Calu3 (cell line): ENCODE data around the gene TSPAN9. TPM values are rescaled to one million over a fixed set of nuclear protein-coding genes. Genes with fewer than 3 reads are reported as not detected.

Source experiments
- BruUV-seq: library from RNA; stranded (reverse); fragments of 400-500 nt; replicated peaks from 2 replicates; lab custom pipeline; 2021; lab: Mats Ljungman, UMichigan
- CTCF ChIA-PET: fragments of 300-600 bp; sonication (Branson Sonifier 250); formaldehyde crosslinking; loops from one replicate; lab custom pipeline; 2022; ENCODE audit warnings: antibody characterized with exemption; lab: Charles Lee
- DNase-seq: peaks from one replicate; pipeline ENCODE4 v3.0.0; 2022
- H3K27ac Mint-ChIP-seq: one replicate; pipeline ENCODE4 v1.8.0; 2022; ENCODE audit warnings: mixed read lengths; ENCODE audit not compliant: unreplicated experiment
- H3K27me3 Mint-ChIP-seq: one replicate; pipeline ENCODE4 v1.8.0; 2022; ENCODE audit warnings: mixed read lengths; ENCODE audit not compliant: unreplicated experiment
- H3K36me3 Mint-ChIP-seq: one replicate; pipeline ENCODE4 v1.8.0; 2022; ENCODE audit warnings: mild to moderate bottlenecking, moderate library complexity, mixed read lengths; ENCODE audit not compliant: insufficient read depth, unreplicated experiment
- H3K4me1 Mint-ChIP-seq: one replicate; pipeline ENCODE4 v1.8.0; 2022; ENCODE audit warnings: mild to moderate bottlenecking, low read depth, mixed read lengths; ENCODE audit not compliant: unreplicated experiment
- H3K4me3 Mint-ChIP-seq: one replicate; pipeline ENCODE4 v1.8.0; 2022; ENCODE audit warnings: mild to moderate bottlenecking, low read depth, moderate library complexity, mixed read lengths; ENCODE audit not compliant: unreplicated experiment
- H3K9me3 Mint-ChIP-seq: one replicate; pipeline ENCODE4 v1.8.0; 2022; ENCODE audit warnings: low read depth, mixed read lengths; ENCODE audit not compliant: unreplicated experiment
- CTCF ChIP-seq: fragments of 200-600 bp; IDR thresholded peaks from one replicate; pipeline ENCODE4 v1.8.0; 2022; ENCODE audit warnings: antibody characterized with exemption; ENCODE audit not compliant: unreplicated experiment
- intact Hi-C: fragments of 100-400 bp; cut with micrococcal nuclease; formaldehyde crosslinking; loops from one replicate; pipeline ENCODE4 v1.10.0; 2022; ENCODE audit not compliant: unreplicated experiment
- total RNA-seq: library from RNA; stranded (reverse); gene quantifications from 2 replicates; pipeline ENCODE4 v1.2.3, GENCODE V29; 2022

The TSPAN9 gene
- total RNA-seq, 1 experiment from 2014 or later, result 6.0 TPM

- H3K9me3 Mint-ChIP-seq, result no peaks in the 10 kb centered on the region
- DNase-seq, result no peak
- no peak overlapping the region for H3K27ac Mint-ChIP-seq
- H3K4me3 Mint-ChIP-seq, result no peak overlapping the region
- TF ChIP-seq CTCF, result no peak
- no peaks in the 10 kb centered on the region for H3K27me3 Mint-ChIP-seq
- H3K36me3 Mint-ChIP-seq, result no peaks in the 10 kb centered on the region
- intact Hi-C loops, result no loop called here
- no TSS peak for BruUV-seq
- peaks cover 11% of the 10 kb centered on the region for H3K4me1 Mint-ChIP-seq
- CTCF ChIA-PET, result interaction anchor here (0.6 kb wide), 1 partner anchor 33 kb away, joined by 3 read pairs; no protein-coding TSS in a partner anchor
These were observed 8.4 kb downstream of the TSPAN9 start for GRCh38 chr12:3085341-3086139.

GRCh38 chr12:3086211-3086610 is 9.0 kb downstream of the TSPAN9 start:
- no TSS peak for BruUV-seq
- no peak for DNase-seq
- CTCF ChIA-PET, result no interaction called here
- Mint-ChIP-seq H3K27me3 (no peaks in the 10 kb centered on the region), H3K4me1 (peaks cover 11% of the 10 kb centered on the region), H3K27ac (no peak overlapping the region), H3K9me3 (no peaks in the 10 kb centered on the region), H3K36me3 (no peaks in the 10 kb centered on the region), H3K4me3 (no peak overlapping the region)
- TF ChIP-seq CTCF, result no peak
- intact Hi-C loops, result no loop called here

DNA sequence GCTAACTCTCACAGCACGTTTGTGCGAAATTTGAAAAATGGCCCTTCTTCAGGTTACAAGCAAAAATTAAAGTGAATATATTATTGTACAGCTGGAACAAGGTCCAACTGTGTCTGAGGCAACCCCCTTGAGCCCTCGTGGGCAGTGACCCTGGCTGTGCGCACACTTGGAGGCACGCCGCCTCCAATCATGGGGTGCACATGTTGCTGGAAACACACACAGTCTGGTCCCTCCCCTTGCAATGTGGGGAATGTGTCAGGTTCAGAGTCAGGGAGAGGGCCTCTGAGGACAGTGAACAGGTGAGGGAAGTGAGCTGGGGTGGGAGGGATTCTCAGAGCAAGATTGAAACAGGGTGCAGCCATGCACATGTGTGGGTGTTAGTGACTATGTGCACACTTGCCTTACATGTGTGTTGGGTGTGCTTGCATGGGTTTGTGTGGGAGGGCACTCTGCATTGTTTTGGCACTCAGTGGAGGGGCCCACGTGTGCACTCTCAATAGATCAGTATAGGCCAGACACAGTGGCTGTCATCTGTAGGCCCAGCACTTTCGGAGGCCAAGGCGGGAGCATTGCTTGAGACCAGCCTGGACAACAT is 9.6 kb downstream of the TSPAN9 start:
- H3K9me3 Mint-ChIP-seq, result no peaks in the 10 kb centered on the region
- no peaks in the 10 kb centered on the region for H3K27me3 Mint-ChIP-seq
- peaks cover 11% of the 10 kb centered on the region for H3K4me1 Mint-ChIP-seq
- no peak for TF ChIP-seq CTCF
- no peaks in the 10 kb centered on the region for H3K36me3 Mint-ChIP-seq
- BruUV-seq, result no TSS peak
- no peak overlapping the region for H3K4me3 Mint-ChIP-seq
- CTCF ChIA-PET, result no interaction called here
- no peak overlapping the region for H3K27ac Mint-ChIP-seq
- intact Hi-C loops, result no loop called here
- no peak for DNase-seq

- no peak for TF ChIP-seq CTCF
- no peak overlapping the region for H3K4me3 Mint-ChIP-seq
- no peak overlapping the region for H3K27ac Mint-ChIP-seq
- H3K4me1 Mint-ChIP-seq, result peaks cover 11% of the 10 kb centered on the region
- no peaks in the 10 kb centered on the region for H3K27me3 Mint-ChIP-seq
- no peak for DNase-seq
- H3K9me3 Mint-ChIP-seq, result no peaks in the 10 kb centered on the region
- CTCF ChIA-PET, result interaction anchor here (0.9 to 1.3 kb wide), 2 partner anchors 9 to 12 kb away, joined by 3 to 4 read pairs; no protein-coding TSS in a partner anchor
- intact Hi-C loops, result no loop called here
- BruUV-seq, result no TSS peak
- H3K36me3 Mint-ChIP-seq, result no peaks in the 10 kb centered on the region
These were observed 10.8 kb downstream of the TSPAN9 start for GRCh38 chr12:3087758-3088650.
